ENCODE data around the gene CILP.

The CILP gene

GRCh38 chr15:65221697-65222096 is 10.4 kb upstream of the CILP start:
- no peak for DNase-seq

- no peak for DNase-seq
Measured at GRCh38 chr15:65219137-65219536, 7.9 kb upstream of the CILP start.

- DNase-seq: no peak
Measured at GRCh38 chr15:65217526-65218482, 6.5 kb upstream of the CILP start.

- DNase-seq: no peak
Measured at GRCh38 chr15:65215496-65215895, 4.2 kb upstream of the CILP start.

- DNase-seq: no peak
Measured at GRCh38 chr15:65214010-65214409, 2.7 kb upstream of the CILP start.

GRCh38 chr15:65213241-65213640 is 2.0 kb upstream of the CILP start:
- no peak for DNase-seq

- peak in 3 of 4 experiments; percentile 8 to 44 (median 33) for DNase-seq
Measured at GRCh38 chr15:65212097-65212496, 824 bp upstream of the CILP start.

GRCh38 chr15:65211482-65211982 is 259 bp upstream of the CILP start:
- DNase-seq: peak in 3 of 4 experiments; percentile 8 to 29 (median 22)

GRCh38 chr15:65209701-65210643 is 1.3 kb downstream of the CILP start:
- DNase-seq: no peak

GRCh38 chr15:65208647-65209046 is 2.6 kb downstream of the CILP start:
- DNase-seq: no peak

GRCh38 chr15:65207280-65207840 is 3.9 kb downstream of the CILP start:
- no peak for DNase-seq

GRCh38 chr15:65206750-65207149 is 4.5 kb downstream of the CILP start:
- no peak for DNase-seq

- DNase-seq: no peak
Measured at GRCh38 chr15:65204931-65205660, 6.2 kb downstream of the CILP start.

GRCh38 chr15:65204236-65204930 is 6.9 kb downstream of the CILP start:
- DNase-seq: no peak

- DNase-seq: no peak
Measured at GRCh38 chr15:65201918-65202317, 9.4 kb downstream of the CILP start.

- no peak for DNase-seq
Measured at GRCh38 chr15:65198571-65198970, 12.7 kb downstream of the CILP start.

- DNase-seq: no peak
Measured at GRCh38 chr15:65197337-65197645, 14.0 kb downstream of the CILP start.

- peak in 2 of 4 experiments; percentile 5 to 6 for DNase-seq
Measured at GRCh38 chr15:65196637-65197336, 14.5 kb downstream of the CILP start.

- no peak for DNase-seq
Measured at GRCh38 chr15:65195548-65195923, 15.7 kb downstream of the CILP start.

GRCh38 chr15:65194826-65195547 is 16.3 kb downstream of the CILP start:
- DNase-seq: no peak

Data from suppressor macrophage (primary cell).